Mucosa of descending colon (tissue), 3 donors: ENCODE data around the gene PRMT1. TPM values are rescaled to one million over a fixed set of nuclear protein-coding genes. Genes with fewer than 3 reads are reported as not detected.

Source experiments
- ATAC-seq: fragments of 200-7000 bp; cut with Tn5 transposase; one replicate; pipeline ENCODE4 v1.9.1; 2020; ENCODE audit warnings: mild to moderate bottlenecking, moderate library complexity
- DNase-seq, 3 donors: peaks; one replicate each; pipeline ENCODE4 v3.0.0-alpha.2; 2020
- H3K36me3 ChIP-seq: fragments of 200-600 bp; one replicate; pipeline ENCODE4 v1.8.0; 2021; ENCODE audit warnings: low read depth, mild to moderate bottlenecking
- H3K4me1 ChIP-seq: fragments of 200-600 bp; one replicate; pipeline ENCODE4 v1.8.0; 2021; ENCODE audit warnings: low read depth, mild to moderate bottlenecking
- H3K4me3 ChIP-seq: fragments of 200-600 bp; one replicate; pipeline ENCODE4 v1.8.0; 2021; ENCODE audit warnings: mild to moderate bottlenecking
- H3K9me3 ChIP-seq: fragments of 200-600 bp; one replicate; pipeline ENCODE4 v1.8.0; 2021; ENCODE audit warnings: mild to moderate bottlenecking
- CTCF ChIP-seq: fragments of 200-600 bp; IDR thresholded peaks from one replicate; pipeline ENCODE4 v1.8.0; 2022; ENCODE audit warnings: antibody characterized with exemption, mild to moderate bottlenecking
- intact Hi-C, 2 donors: fragments of 100-400 bp; cut with DNase I in 1 of 2; cut with micrococcal nuclease in 1 of 2; formaldehyde crosslinking; loops; one replicate each; pipeline versions ENCODE4 v1.11.0 to v1.11.1; 2022; cut with DNase I, micrococcal nuclease
- total RNA-seq, 3 donors: library from RNA; stranded (reverse); fragmentation: NEBNext Ultra II Directional in 2 of 3; extraction: Animal tissue kit (Norgen Biotek cat#: 25700) in 2 of 3; gene quantifications; one replicate each; pipeline versions ENCODE4 v1.2.1 to v1.2.4, GENCODE V29; 2021 to 2023
- donor health status: DM: no; HTN: no; CAD: no; lungs with moderate emphysema.
- donor health status: DM: no; HTN: no; CAD: no.
- donor health status: DM: no; HTN: yes; CAD: no.

PRMT1 gene
- total RNA-seq, 3 donors from 2014 or later, result 68.1 to 101 (median 94.8) TPM

GRCh38 chr19:49645995-49646394, 31.1 kb upstream of the PRMT1 start:
- Histone ChIP-seq H3K9me3 (no peaks in the 10 kb centered on the region), H3K4me1 (peaks cover 12% of the 10 kb centered on the region), H3K4me3 (no peak overlapping the region), H3K36me3 (peaks cover 5% of the 10 kb centered on the region)
- ATAC-seq, result no peak
- no peak for TF ChIP-seq CTCF
- intact Hi-C loops, result no loop called here
- no peak for DNase-seq

- Histone ChIP-seq H3K36me3 (peaks cover 5% of the 10 kb centered on the region), H3K9me3 (no peaks in the 10 kb centered on the region), H3K4me3 (no peak overlapping the region), H3K4me1 (peaks cover 10% of the 10 kb centered on the region)
- no peak for TF ChIP-seq CTCF
- DNase-seq, result no peak
- intact Hi-C loops, result no loop called here
- ATAC-seq, result no peak
These were observed 30.5 kb upstream of the PRMT1 start for GRCh38 chr19:49646586-49646985.

GRCh38 chr19:49651029-49651819, 25.8 kb upstream of the PRMT1 start:
- no peak for DNase-seq
- Histone ChIP-seq H3K36me3 (peaks cover 7% of the 10 kb centered on the region), H3K4me3 (no peak overlapping the region), H3K9me3 (no peaks in the 10 kb centered on the region), H3K4me1 (no peaks in the 10 kb centered on the region)
- TF ChIP-seq CTCF, result no peak
- intact Hi-C loops, result no loop called here
- ATAC-seq, result no peak

GRCh38 chr19:49651820-49652550, 25.1 kb upstream of the PRMT1 start:
- Histone ChIP-seq H3K9me3 (no peaks in the 10 kb centered on the region), H3K4me3 (no peak overlapping the region), H3K4me1 (no peaks in the 10 kb centered on the region), H3K36me3 (peaks cover 7% of the 10 kb centered on the region)
- no peak for DNase-seq
- intact Hi-C loops, result no loop called here
- ATAC-seq, result no peak
- no peak for TF ChIP-seq CTCF

- intact Hi-C loops, result no loop called here
- ATAC-seq, result no peak
- peaks cover 7% of the 10 kb centered on the region for H3K36me3 ChIP-seq
- TF ChIP-seq CTCF, result no peak
- H3K4me1 ChIP-seq, result no peaks in the 10 kb centered on the region
- DNase-seq, result no peak
- H3K9me3 ChIP-seq, result no peaks in the 10 kb centered on the region
- no peak overlapping the region for H3K4me3 ChIP-seq
These were observed 24.3 kb upstream of the PRMT1 start for GRCh38 chr19:49652551-49653465.
